Vagina (tissue), 2 donors: ENCODE results near the gene TMEM248.

ENCODE experiments used
- CTCF ChIP-seq, 3 experiments: fragments of 450-650 bp in 2 of 3; fragments of 200-600 bp in 1 of 3; sonication (generic) in 1 of 3; IDR thresholded peaks; one replicate each; pipeline ENCODE4 v1.5.1; 2017 to 2019; ENCODE audit warnings: antibody characterized with exemption in 3 of 3, mild to moderate bottlenecking in 2 of 3, moderate library complexity in 2 of 3
- POLR2A ChIP-seq, 2 donors: fragments of 450-650 bp; IDR thresholded peaks; one replicate each; pipeline ENCODE4 v1.6.1; 2017; ENCODE audit warnings: antibody characterized with exemption in 2 of 2, mild to moderate bottlenecking in 2 of 2, moderate library complexity in 2 of 2

GRCh38 chr7:66958538-66959350 is 37.7 kb downstream of the TMEM248 start:
- TF ChIP-seq CTCF (IDR thresholded peaks at IDR 0.05) (no peak), POLR2A (IDR thresholded peaks at IDR 0.05) (no peak)
